BJ (cell line): ENCODE measurements around the gene LAMA5. TPM values are rescaled to one million over a fixed set of nuclear protein-coding genes. Genes with fewer than 3 reads are reported as not detected.

Experiments used
- CTCF ChIA-PET: fragments of 350-600 bp; formaldehyde crosslinking; extraction: SDS; loops from one replicate; lab custom pipeline; 2021; ENCODE audit warnings: antibody characterized with exemption, inconsistent platforms; lab: Yijun Ruan, JAX
- POLR2A ChIA-PET: fragments of 300-600 bp; sonication (Branson Sonifier 250); formaldehyde crosslinking; extraction: SDS; loops from one replicate; lab custom pipeline; 2021; ENCODE audit warnings: antibody characterized with exemption; lab: Charles Lee
- DNase-seq: peaks from one replicate; pipeline ENCODE4 v3.0.0-alpha.2; 2011; ENCODE audit warnings: low read depth
- H3K27me3 ChIP-seq: 2 replicates; pipeline ENCODE4 v1.6.0; 2011; ENCODE audit warnings: low read length; ENCODE audit not compliant: control insufficient read depth, insufficient read depth
- H3K36me3 ChIP-seq: 2 replicates; pipeline ENCODE4 v1.5.1; 2011; ENCODE audit warnings: low read length; ENCODE audit not compliant: control insufficient read depth, insufficient read depth
- H3K4me3 ChIP-seq: 2 replicates; pipeline ENCODE4 v1.5.1; 2011; ENCODE audit warnings: low read depth, mild to moderate bottlenecking, control low read depth, low read length
- polyA plus RNA-seq: library from polyadenylated mRNA; depleted of rRNA; stranded (reverse); fragments of >200 nt; gene quantifications from 2 replicates; pipeline ENCODE4 v1.2.3, GENCODE V29; 2011
- TF ChIP-seq, protein P1 (sequence below): IDR thresholded peaks from 2 replicates; pipeline ENCODE4 v1.5.1; 2011; ENCODE audit warnings: low read depth, mild to moderate bottlenecking, control low read depth, inconsistent platforms, low read length, moderate library complexity; ENCODE audit not compliant: insufficient read depth

The LAMA5 gene
- polyA plus RNA-seq, 1 experiment = 1.1 TPM

GRCh38 chr20:62301773-62302340 is 65.3 kb downstream of the LAMA5 start:
- TF ChIP-seq, protein P1, sequence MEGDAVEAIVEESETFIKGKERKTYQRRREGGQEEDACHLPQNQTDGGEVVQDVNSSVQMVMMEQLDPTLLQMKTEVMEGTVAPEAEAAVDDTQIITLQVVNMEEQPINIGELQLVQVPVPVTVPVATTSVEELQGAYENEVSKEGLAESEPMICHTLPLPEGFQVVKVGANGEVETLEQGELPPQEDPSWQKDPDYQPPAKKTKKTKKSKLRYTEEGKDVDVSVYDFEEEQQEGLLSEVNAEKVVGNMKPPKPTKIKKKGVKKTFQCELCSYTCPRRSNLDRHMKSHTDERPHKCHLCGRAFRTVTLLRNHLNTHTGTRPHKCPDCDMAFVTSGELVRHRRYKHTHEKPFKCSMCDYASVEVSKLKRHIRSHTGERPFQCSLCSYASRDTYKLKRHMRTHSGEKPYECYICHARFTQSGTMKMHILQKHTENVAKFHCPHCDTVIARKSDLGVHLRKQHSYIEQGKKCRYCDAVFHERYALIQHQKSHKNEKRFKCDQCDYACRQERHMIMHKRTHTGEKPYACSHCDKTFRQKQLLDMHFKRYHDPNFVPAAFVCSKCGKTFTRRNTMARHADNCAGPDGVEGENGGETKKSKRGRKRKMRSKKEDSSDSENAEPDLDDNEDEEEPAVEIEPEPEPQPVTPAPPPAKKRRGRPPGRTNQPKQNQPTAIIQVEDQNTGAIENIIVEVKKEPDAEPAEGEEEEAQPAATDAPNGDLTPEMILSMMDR = peak; percentile 95
- DNase-seq = peak; percentile 52
- Histone ChIP-seq H3K4me3 (peak overlapping the region; percentile 84), H3K36me3 (peaks cover 12% of the 10 kb centered on the region), H3K27me3 (no peaks in the 10 kb centered on the region)
- ChIA-PET CTCF (interaction anchor here (0.6 to 6.9 kb wide), 13 partner anchors 9 to 103 kb away, joined by 3 to 55 read pairs (median 4); partner anchors contain the start of genes LAMA5 and RPS21), POLR2A (no interaction called here)

DNA sequence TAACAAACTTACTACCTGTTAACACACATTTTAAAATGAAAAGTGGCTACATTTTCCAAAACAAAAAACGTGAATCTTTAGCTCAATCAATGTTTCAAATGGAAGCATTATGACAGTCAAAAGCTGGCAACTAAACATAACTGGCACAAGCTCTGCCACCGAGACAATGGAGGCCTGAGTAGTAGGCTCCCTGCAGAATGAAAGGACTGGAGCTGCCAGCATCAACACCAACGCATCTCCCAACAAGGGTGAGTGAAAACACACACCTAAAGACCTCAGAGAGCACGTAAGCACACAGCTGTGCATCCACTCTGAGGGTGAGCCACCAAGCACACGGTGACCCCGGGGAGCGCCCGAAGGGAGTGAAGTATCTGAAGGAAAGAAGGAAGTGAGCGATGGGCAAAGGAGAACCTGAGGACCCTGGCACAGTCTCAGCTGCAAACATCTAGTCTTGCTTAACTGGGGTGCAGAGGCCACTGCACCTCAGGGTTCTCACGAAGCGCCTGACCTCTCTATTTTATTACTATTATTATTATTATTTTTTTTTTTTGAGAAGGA is 65.9 kb downstream of the LAMA5 start:
- DNase-seq = no peak
- CTCF ChIA-PET = interaction anchor here (0.7 to 6.9 kb wide), 6 partner anchors 10 to 104 kb away, joined by 3 to 55 read pairs (median 22); partner anchors contain the start of genes LAMA5 and RPS21
- POLR2A ChIA-PET = no interaction called here
- H3K4me3 ChIP-seq = no peak overlapping the region
- H3K27me3 ChIP-seq = no peaks in the 10 kb centered on the region
- TF ChIP-seq, protein P1 = no peak
- peaks cover 10% of the 10 kb centered on the region for H3K36me3 ChIP-seq

GRCh38 chr20:62300319-62300718 is 66.8 kb downstream of the LAMA5 start:
- H3K36me3 ChIP-seq = peaks cover 14% of the 10 kb centered on the region
- TF ChIP-seq, protein P1 = no peak
- no peaks in the 10 kb centered on the region for H3K27me3 ChIP-seq
- POLR2A ChIA-PET = no interaction called here
- DNase-seq = no peak
- CTCF ChIA-PET = interaction anchor here (1.2 to 6.9 kb wide), 5 partner anchors 9 to 87 kb away, joined by 3 to 55 read pairs (median 24); partner anchors contain the start of genes LAMA5 and RPS21
- no peak overlapping the region for H3K4me3 ChIP-seq

DNA sequence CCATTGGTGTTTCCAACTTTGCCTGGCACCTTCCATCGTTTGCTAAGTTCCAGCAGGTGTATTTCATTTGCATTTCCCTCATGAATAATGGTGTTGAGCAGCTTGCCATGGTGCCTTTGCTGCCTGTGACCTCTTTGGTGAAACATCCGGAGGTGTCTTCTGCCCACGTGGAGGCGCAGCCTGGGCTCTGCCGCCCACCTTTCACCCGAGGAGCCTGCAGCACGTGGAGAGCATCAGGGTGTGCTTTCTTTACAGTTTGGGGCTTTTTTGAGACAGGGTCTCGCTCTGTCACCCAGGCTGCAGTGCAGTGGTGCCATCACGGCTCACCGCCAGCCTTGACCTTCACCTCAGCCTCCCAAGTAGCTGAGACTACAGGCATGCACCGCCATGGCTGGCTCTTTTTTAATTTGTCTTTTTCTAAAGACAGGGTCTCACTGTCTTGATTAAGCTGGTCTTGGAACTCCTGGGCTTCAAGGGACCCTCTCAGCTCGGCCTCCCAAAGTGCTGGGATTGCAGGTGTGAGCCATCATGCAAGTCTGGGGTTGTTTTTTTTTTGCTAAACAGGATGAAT is 67.4 kb downstream of the LAMA5 start:
- no peaks in the 10 kb centered on the region for H3K27me3 ChIP-seq
- peaks cover 16% of the 10 kb centered on the region for H3K36me3 ChIP-seq
- POLR2A ChIA-PET = no interaction called here
- DNase-seq = no peak
- no peak overlapping the region for H3K4me3 ChIP-seq
- CTCF ChIA-PET = interaction anchor here (0.6 to 5.4 kb wide), 3 partner anchors 60 to 83 kb away, joined by 4 to 39 read pairs (median 4); no protein-coding TSS in a partner anchor
- TF ChIP-seq, protein P1 = no peak

- ChIA-PET CTCF (interaction anchor here (1.4 to 5.4 kb wide), 2 partner anchors 77 to 84 kb away, joined by 4 to 39 read pairs; no protein-coding TSS in a partner anchor), POLR2A (no interaction called here)
- no peaks in the 10 kb centered on the region for H3K27me3 ChIP-seq
- no peak for DNase-seq
- TF ChIP-seq, protein P1 = no peak
- peaks cover 19% of the 10 kb centered on the region for H3K36me3 ChIP-seq
- no peak overlapping the region for H3K4me3 ChIP-seq
Observed at GRCh38 chr20:62298577-62299249, 68.4 kb downstream of the LAMA5 start.
